Activated T-cell treated with anti-CD3 and anti-CD28 coated beads for 1 hour (primary cell): ENCODE measurements around the gene TMEM59.
"Not testable (repeated sequence)": the region's sequence is repeated elsewhere in the genome, so short reads cannot be mapped to it uniquely, and the experiment has no call there.

ENCODE experiments used
- DNase-seq: peaks from one replicate; pipeline ENCODE4 v3.0.0-alpha.2; 2020; ENCODE audit warnings: low read depth

Gene TMEM59

DNA sequence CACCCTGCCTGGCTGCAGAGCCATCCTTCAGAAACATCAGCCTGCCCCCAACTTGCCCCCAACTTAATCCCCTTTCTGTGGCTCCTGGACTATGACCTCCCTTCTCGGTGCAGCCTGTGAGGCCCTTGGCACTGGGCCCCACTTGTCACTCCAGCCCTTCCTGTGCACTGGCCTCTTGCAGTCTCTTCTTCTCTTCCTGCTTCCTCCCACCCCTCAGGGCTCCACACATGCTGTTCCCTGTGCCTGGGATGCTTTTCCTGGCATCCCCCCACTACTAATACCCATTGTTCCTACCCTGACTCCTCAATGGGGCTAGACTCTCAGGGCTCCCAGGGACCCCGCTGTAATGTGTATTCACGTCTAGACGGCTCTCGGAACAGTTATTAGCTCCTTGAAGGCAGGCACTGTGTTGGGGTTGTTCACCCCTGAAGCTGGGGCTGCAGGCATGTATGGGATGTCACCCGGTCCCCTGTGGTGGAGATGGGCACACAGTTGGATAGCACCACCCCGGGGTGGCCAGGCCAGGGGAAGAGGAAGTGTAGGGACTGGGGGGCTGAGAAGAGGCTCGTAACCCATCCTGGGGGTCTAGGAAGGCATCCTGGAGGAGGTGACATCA, 39.5 kb downstream of the TMEM59 start:
- DNase-seq = no peak

DNA sequence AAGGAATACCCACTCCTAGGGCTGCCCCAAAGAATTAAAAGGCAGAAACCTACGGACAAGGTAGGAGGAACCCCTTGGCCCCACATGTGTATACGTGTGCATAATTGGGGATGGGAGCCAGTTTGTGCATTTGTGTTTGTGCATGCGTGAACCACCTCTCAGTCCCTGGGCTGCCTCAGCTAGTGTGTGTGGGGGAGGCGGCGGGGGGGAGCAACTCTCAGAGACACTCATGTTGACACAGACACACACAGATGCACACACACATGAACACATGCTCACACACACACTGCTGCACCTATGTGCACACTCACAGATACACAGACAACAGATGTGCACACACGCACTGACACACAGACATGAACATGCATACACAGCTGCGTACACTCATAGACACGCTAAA, 40.1 kb downstream of the TMEM59 start:
- DNase-seq = no peak

DNA sequence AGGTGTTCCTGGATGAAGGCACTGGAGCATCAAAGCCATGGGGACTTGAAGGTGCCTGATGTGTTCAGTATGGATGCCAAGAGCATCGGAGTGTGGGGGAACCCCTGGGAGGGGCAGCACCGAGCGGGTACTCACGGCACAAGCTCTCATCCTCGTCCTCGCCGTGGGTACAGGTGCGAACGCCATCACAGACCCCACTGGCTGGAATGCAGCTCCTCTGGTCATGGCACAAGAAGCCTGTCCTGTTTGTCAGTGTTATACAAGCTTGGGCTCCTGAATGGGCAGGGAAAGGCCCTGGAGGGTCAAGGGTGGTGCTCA, 41.0 kb downstream of the TMEM59 start:
- DNase-seq = no peak

DNA sequence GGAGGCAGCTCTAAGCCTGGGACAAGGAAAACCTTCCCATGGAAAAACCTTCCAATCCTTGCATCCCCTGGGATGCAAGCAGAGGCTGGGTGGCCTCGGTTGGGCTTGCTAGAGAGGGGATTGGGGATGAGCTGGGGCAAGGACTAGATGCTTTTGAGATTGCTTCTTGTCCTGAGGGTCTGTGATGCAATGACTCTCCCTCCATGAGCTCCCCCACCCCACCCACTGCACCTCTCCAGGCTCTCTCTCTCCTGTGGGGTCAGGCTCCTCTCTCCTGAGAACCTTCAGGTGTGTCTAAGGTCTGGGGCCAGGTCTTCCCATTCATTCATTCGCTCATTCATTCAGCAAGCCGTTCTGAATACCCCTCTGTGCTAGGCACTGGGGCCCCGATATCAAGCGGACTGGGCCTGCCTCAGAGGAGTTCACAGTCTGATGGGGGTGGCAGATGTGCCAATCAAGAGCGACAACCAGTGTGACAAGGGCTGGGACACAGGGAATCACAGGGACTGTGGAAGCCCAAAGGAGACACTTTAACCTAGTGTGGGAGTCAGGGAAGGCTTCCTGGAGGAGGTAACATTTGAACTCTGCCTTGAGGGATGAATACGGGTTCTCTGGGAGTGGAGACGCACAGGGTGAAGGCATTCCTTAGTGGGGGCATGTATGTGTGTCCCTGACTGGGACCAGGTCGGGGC, 41.5 kb downstream of the TMEM59 start:
- no peak for DNase-seq

DNA sequence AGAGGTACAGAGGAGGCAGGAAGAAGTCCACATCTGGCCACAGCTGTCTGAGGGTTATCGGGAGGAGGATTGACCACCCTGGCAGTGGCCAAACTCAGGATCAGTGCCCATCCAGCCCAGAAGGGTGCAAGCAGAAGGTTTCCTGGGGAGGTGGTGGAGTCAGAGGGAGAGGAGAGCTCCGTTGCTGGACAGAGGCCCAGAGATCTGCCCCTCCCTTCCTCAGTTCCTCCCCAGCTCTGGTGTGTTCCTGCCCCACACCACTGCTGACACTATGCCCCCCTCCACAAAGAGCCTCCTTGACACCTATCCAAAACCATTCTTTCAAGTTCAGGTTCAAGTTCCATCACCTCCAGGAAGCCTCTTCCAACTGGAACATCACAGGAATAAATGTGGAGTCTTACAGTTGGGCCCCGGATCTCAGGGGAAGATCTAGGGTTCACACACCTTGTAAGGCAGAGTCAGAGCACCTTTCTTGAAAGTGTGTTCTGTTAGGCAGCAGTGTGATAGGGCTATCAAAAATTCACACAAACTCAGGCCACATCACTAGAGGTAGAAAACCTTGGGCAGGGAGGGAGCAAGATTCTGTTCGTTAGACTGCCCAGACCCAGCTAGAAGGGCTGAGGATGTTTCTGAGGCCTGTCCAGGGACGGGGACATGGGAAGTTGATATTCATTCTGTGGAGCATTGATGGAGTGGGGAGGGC, 42.4 kb downstream of the TMEM59 start:
- no peak for DNase-seq

DNA sequence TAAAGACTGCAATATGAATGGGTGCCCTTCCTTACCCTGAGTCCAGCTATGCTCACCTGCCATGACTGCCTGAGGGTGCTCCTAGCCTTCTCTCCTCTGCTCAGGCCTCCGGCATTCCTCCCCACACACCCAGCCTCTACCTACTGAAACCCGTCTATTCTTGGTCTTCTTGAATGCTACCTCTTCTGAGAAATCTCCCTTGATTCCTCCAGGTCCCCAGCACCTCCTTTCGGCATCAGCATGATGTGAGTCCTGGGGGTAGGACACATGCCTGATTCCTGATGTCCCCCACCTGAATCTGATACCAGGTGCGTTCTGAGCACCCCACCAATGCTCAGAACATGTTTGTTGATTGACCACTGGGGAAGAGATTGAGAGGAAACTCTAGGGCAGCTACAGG, 43.6 kb downstream of the TMEM59 start:
- no peak for DNase-seq

DNA sequence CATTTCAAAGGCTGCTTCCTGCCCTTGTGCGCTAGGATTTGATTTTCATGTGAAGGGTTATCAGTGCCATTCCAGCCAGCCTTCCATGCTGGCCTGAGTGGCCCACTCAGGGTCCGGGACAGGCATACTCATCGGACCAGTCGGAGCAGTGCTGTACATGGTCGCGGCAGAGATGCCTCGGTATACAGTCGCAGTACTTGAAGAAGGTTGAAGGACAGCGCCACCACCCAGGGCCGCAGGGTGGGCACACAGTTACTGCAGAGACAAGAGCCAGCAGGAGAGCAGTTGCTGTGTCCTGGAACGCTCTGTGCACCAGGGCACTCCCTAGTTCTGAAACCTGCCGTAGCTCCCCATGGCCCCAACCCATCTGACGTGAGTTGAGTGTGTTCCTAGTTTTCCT, 44.1 kb downstream of the TMEM59 start:
- no peak for DNase-seq

DNA sequence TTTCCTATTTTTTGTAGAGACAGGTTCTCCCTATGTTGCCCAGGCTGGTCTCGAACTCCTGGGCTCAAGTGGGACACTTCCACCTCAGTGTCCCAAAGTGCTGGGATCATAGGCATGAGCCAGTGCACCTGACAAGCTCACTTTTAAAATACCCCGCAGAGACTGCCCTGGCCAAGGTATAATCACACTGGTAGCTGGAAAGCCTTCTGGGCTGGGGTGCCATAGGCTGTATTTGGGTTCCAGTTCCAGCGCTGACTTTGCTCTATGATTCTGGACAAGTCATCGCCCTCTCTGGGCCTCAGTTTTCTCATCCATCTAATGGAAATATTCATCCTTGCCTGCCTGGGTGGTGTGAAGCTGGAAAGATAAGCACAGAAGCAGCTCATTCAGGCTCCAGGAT, 45.4 kb downstream of the TMEM59 start:
- no peak for DNase-seq

DNA sequence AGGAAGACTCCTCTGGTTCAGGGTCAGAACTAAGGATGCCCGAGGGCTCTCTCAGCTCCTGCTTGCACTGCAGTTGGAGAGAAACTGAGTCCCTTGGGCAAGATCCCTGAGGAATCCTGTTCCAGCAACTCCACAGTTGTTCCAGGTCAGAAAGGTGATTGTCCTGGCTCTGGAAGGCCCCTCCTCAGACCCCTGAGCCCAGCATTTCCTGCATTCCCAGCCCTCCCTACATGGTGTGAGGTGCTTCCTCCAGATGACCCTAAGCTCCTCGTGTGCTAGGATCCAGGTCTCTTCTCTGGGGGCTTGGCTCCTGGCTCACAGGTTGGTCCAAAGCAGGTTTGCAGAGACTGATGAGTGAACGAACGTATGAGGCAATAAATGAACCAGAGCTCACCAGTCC, 46.5 kb downstream of the TMEM59 start:
- DNase-seq = no peak

DNA sequence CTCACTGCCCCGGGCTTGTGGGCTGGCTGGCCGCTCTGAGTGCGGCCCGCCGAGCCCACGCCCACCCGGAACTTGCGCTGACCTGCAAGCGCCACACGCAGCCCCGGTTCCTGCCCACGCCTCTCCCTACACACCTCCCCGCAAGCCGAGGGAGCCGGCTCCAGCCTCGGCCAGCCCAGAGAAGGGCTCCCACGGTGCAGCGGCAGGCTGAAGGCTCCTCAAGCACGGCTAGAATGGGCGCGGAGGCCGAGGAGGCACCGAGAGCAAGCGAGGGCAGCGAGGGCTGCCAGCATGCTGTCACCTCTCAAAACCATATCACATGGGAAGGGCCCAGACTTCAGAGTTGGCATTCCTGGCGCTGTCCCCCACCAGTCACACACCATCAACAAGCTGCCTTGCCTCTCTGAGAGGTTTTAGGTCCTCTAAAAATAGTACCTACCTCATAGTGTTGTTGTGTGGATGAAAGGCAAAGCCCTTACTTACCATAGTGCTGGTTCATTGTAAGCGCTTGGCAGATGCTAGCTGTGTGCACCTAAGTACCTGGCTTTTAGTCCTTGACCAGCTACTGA, 48.4 kb downstream of the TMEM59 start:
- no peak for DNase-seq

DNA sequence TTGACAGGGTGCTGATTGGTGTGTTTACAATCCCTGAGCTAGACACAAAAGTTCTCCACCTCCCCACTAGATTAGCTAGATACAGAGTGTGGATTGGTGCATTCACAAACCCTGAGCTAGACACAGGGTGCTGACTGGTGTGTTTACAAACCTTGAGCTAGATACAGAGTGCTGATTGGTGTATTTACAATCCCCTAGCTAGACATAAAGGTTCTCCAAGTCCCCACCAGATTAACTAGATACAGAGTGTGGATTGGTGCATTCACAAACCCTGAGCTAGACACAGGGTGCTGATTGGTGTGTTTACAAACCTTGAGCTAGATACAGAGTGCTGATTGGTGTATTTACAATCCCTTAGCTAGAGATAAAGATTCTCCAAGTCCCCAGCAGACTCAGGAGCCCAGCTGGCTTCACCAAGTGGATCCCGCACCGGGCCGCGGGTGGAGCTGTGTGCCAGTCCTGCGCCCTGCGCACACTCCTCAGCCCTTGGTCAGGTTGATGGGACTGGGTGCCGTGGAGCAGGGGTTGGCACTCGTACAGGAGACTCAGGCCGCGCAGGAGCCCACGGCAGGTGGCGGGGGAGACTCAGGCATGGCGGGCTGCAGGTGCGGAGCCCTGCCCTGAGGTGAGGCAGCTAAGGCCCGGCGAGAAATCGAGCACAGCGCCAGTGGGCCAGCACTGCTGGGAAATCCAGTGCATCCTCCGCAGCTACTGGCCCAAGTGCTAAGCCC, 49.1 kb downstream of the TMEM59 start:
- DNase-seq = not testable (repeated sequence)

DNA sequence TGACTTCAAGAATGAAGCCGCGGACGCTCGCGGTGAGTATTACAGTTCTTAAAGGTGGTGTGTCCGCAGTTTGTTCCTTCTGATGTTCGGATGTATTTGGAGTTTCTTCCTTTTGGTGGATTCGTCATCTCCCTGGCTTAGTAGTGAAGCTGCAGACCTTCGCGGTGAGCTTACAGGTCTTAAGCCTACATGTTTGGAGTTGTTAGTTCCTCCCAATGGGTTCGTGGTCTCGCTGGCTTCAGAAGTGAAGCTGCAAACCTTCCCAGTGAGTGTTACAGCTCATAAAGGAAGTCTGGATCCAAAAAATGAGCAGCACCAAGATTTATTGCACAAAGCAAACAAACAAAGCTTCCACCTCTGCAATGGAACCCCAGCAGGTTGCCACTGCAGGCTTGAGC, 49.8 kb downstream of the TMEM59 start:
- DNase-seq = no peak

DNA sequence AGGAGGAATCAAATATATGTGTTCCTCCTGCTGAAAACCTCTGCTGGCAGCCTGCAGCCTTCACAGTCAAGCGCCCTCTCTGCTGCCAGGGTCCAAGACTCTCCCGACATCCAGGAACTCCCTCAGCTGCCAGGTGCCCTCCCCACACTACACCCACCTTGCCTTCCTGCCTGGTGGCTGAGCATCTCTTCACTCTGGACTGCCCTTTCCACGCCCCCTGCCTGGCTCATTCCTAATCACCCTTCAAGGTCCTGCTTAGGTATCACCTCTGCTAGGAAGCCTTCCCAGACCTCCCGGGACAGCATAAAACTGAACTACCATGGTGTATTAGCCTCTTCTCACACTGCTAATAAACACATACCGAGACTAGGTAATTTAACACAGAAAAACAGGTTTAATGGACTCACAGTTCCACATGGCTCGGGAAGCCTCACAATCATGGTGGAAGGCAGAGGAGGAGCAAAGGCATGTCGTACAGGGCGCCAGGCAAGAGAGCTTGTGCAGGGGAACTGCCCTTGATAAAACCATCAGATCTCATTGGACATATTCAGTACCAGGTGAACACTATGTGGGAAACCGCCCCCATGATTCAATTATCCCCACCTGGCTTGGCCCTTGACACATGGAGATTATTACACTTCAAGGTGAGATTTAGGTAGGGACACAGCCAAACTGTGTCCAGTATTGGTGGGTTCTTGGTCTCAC, 50.3 kb downstream of the TMEM59 start:
- DNase-seq = no peak

DNA sequence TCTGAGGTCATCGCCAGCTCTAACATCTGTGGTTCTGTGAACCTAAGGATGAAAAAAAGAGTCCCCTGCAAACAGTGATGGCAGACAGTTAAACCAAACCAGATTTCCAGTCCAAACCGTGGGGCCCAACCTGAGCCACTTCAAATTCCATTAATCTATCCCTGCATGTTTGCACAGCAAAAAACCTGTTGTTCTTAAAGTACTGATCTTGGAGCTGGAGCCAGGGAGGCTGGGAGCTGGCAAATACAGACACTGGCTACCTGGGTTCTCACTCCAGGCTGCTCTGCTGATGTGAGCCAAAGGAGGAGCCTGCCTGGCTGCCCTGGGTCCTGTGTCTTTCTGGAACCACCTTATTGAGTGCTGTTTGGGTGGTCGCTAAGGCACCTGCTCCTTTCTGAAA, 51.4 kb downstream of the TMEM59 start:
- DNase-seq = no peak

DNA sequence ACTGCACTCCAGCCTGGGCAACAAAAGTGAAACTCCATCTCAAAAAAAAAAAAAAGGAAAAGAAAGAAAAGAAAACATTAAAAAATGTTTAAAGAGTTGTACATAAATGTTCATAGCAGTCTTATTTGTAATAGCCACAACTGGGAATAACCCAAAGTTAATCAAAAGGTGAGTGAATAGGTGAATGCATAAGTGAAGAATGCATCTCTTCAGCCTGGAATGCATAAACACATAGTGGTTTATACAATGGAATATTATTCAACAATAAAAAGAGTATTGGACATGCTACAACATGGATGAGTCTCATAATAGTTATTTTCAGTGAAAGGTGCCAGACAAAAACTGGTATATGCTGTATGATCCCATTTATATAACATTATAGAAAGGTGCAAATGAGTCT, 53.1 kb downstream of the TMEM59 start:
- no peak for DNase-seq

DNA sequence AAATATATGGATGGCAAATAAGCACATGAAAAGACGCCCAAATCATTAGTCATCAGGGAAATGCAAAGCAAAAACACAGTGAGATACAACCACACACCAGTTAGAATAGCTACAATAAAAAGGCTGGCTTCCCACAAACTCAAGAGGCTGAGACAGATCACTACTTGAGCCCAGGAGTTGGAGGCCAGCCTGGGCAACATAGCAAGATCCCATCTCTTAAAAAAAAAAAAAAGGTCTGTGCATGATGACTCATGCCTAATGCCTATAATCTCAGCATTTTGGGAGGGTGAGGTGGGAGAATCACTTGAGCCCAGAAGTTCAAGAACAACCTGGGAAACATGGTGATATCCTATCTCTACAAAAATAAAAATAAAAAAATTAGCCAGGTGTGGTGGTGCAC, 54.8 kb downstream of the TMEM59 start:
- DNase-seq = no peak

DNA sequence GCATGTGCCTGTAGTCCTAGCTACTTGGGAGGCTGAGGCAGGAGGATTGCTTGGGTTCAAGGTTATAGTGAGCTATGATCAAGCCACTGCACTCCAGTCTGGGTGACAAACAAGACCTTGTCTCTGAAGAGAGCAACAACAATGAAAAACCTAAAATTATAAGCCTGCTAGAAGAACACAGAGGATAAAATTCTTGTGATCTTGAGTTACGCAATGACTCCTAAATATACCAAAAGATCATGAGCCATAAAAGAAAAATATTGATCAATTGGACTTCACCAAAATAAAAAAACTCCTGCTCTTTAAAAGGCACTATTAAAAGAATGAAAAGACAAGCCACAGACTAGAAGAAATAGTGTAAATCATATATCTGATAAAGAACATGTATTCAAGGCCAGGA, 57.3 kb downstream of the TMEM59 start:
- no peak for DNase-seq

DNA sequence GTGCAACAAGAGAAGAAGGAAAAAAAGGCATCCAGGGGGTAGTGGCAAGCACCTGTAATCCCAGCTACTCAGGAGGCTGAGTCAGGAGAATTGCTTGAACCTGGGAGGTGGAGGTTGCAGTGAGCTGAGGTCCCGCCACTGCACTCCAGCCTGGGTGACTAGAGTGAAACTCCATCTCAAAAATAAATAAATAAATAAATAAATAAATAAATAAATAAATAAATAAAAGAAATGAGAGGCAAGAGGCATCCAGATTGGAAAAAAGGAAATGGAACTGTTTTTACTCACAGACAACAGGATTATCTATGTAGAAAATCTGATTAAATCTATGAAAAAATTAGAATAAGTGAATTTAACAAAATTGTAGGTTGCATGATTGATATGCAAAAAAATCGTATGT, 58.5 kb downstream of the TMEM59 start:
- not testable (repeated sequence) for DNase-seq

DNA sequence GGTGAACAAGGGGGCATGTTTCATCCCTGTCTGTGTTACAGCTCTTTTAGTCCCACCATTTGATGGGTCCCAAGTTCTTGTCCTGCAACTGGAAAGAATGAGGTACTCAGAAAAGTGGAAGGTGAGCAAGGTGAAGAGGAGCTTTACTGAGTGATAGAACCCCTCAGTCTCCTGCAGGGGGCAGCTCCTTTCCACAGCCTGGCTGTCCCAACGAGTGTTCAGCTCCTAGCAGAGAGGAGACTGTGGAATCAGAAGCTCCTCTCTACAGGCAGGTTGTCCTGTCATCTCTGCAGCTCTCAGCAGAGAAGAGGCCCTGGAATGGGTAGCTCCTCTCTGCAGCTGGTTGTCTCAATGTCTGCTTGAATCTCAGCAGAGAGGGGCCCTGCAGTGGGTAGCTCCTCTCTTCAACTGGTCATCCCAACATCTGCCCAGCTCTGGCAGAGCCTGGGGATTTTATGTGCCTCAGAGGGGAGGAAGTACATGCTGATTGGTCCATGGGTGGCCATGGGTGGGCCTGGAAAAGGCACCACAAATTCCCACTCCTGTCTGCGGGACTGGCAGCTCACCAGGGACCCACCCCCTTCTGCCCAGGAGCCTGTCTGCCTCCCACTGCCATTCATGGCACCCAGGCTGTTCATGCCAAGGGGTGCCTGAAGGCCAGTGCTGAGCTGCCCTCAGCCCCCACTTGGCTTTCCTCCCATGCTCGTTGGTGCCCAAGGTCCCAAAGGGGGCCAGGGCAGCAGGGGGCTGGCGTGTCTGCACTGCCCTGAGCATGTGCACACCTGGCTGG, 60.7 kb downstream of the TMEM59 start:
- DNase-seq = no peak

DNA sequence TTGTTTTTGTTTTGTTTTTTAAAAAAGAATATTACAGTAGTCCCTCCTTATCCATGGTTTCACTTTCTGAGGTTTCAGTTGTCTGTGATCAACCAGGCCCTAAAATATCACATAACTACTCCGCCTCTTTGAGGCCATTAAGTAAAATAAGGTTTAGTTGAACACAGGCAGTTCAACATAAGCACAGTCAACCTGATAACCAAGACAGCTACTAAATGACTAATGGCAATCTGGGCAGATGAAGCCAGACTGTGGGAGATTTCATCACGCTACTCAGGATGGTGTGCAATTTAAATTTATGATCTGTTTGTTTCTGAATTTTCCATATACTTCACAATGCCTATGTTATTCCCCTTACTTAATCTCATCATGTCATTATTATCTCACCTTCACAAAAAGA, 65.1 kb downstream of the TMEM59 start:
- no peak for DNase-seq

DNA sequence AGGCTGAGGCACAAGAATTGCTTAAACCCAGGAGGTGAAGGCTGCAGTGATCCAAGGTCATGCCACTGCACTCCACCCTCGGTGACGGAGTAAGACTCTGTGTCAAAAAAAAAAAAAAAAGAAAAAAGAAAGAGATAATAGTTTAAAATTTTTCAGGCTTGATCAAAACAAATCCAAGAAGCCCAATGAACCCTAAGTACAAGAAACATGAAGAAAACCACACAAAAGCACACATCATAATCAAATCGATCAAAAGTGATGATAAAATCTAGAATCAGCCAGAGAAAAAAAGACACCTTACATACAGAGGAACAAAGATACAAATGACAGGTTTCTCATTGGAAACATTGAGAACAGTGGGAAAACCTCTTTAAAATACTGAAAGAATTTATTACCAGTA, 66.5 kb downstream of the TMEM59 start:
- DNase-seq = no peak
